A673 (cell line): ENCODE data around the gene ADAMTS8.

ENCODE experiments used
- CTCF ChIP-seq: fragments of 300-800, 200-600 bp; sonication (generic); conservative IDR thresholded peaks from 2 replicates; pipeline ENCODE4 v1.5.1; 2017; ENCODE audit warnings: low read depth, mild to moderate bottlenecking, antibody characterized with exemption, low read length, moderate library complexity, mixed read lengths
- EZH2 ChIP-seq: fragments of 200-600 bp; sonication (generic); IDR thresholded peaks from 2 replicates; pipeline ENCODE4 v1.6.1; 2017; ENCODE audit warnings: borderline replicate concordance, low read depth, mild to moderate bottlenecking, mixed read lengths, antibody characterized with exemption, low read length; ENCODE audit not compliant: poor library complexity, severe bottlenecking

GRCh38 chr11:130427581-130428315 is 661 bp downstream of the ADAMTS8 start:
- TF ChIP-seq CTCF (0 out of 2 replicates have a peak, but pooled peaks have one; percentile 11), EZH2 (peak; percentile 98)
